Keratinocyte (primary cell): ENCODE results near the gene GUCA2A. TPM values are rescaled to one million over a fixed set of nuclear protein-coding genes. Genes with fewer than 3 reads are reported as not detected.

Experiments used
- DNase-seq: peaks from one replicate; pipeline ENCODE4 v3.0.0-alpha.2; 2011; ENCODE audit warnings: low read depth, missing footprints, low spot score
- FAIRE-seq: peaks from 2 replicates; lab custom pipeline; 2011; peaks lifted over from hg19 to GRCh38; lab: Jason Lieb, UNC
- H2AFZ ChIP-seq: 2 replicates; pipeline ENCODE4 v1.6.0; 2012; ENCODE audit warnings: low read length, control low read depth, inconsistent platforms; ENCODE audit not compliant: control insufficient read depth
- H3K27ac ChIP-seq: 2 replicates; pipeline ENCODE4 v1.5.1; 2011; ENCODE audit warnings: low read length; ENCODE audit not compliant: control insufficient read depth, insufficient read depth
- H3K27me3 ChIP-seq: 3 replicates; pipeline ENCODE4 v1.6.0; 2011; ENCODE audit warnings: low read length; ENCODE audit not compliant: control insufficient read depth, insufficient read depth; ENCODE audit errors: extremely low read depth
- H3K36me3 ChIP-seq, 2 experiments: 2 replicates in 1 of 2; 3 replicates in 1 of 2; pipeline ENCODE4 v1.5.1; 2011; ENCODE audit warnings: low read length in 2 of 2, mild to moderate bottlenecking in 1 of 2; ENCODE audit not compliant: control insufficient read depth in 2 of 2, insufficient read depth in 2 of 2; ENCODE audit errors: extremely low read depth in 1 of 2
- H3K4me1 ChIP-seq: 3 replicates; pipeline ENCODE4 v1.5.1; 2011; ENCODE audit warnings: low read length; ENCODE audit not compliant: control insufficient read depth, insufficient read depth; ENCODE audit errors: extremely low read depth
- H3K4me2 ChIP-seq: 3 replicates; pipeline ENCODE4 v1.6.0; 2011; ENCODE audit warnings: low read depth, low read length; ENCODE audit not compliant: control insufficient read depth, insufficient read depth; ENCODE audit errors: extremely low read depth
- H3K4me3 ChIP-seq, 3 experiments: fragments of 200-600 bp in 1 of 3; sonication (generic) in 1 of 3; 2 replicates in 2 of 3; 3 replicates in 1 of 3; pipeline ENCODE4 v1.5.1; 2011 to 2016; ENCODE audit warnings: low read length in 3 of 3, mild to moderate bottlenecking in 3 of 3, control low read depth in 2 of 3, inconsistent platforms in 1 of 3, low read depth in 1 of 3, mixed read lengths in 1 of 3, mixed run types in 1 of 3, moderate library complexity in 1 of 3; ENCODE audit not compliant: control insufficient read depth in 2 of 3, insufficient read depth in 2 of 3; ENCODE audit errors: extremely low read depth in 1 of 3
- H3K79me2 ChIP-seq: 2 replicates; pipeline ENCODE4 v1.6.0; 2012; ENCODE audit warnings: low read length; ENCODE audit not compliant: control insufficient read depth, insufficient read depth
- H3K9ac ChIP-seq: 3 replicates; pipeline ENCODE4 v1.6.0; 2011; ENCODE audit warnings: low read length; ENCODE audit not compliant: control insufficient read depth, insufficient read depth; ENCODE audit errors: extremely low read depth
- H3K9me1 ChIP-seq: 3 replicates; pipeline ENCODE4 v1.6.0; 2011; ENCODE audit warnings: low read length; ENCODE audit not compliant: control insufficient read depth, insufficient read depth; ENCODE audit errors: extremely low read depth
- H3K9me3 ChIP-seq: 2 replicates; pipeline ENCODE4 v1.5.1; 2012; ENCODE audit warnings: low read depth, low read length; ENCODE audit not compliant: control insufficient read depth
- H4K20me1 ChIP-seq: 3 replicates; pipeline ENCODE4 v1.6.0; 2011; ENCODE audit warnings: low read length; ENCODE audit not compliant: control insufficient read depth, insufficient read depth; ENCODE audit errors: extremely low read depth
- CTCF ChIP-seq, 3 experiments: IDR thresholded peaks in 1 of 3; conservative IDR thresholded peaks in 1 of 3; optimal IDR thresholded peaks in 1 of 3; 2 replicates in 2 of 3; 3 replicates in 1 of 3; pipeline versions ENCODE3 to v1.5.1; 2011; ENCODE audit warnings: low read length in 3 of 3, mild to moderate bottlenecking in 3 of 3, moderate library complexity in 2 of 3, control low read depth in 1 of 3, inconsistent platforms in 1 of 3; ENCODE audit not compliant: insufficient read depth in 2 of 3; ENCODE audit errors: extremely low read depth in 1 of 3
- EZH2 ChIP-seq: IDR thresholded peaks from one replicate; pipeline ENCODE4 v1.6.1; 2012; ENCODE audit warnings: inconsistent platforms, mild to moderate bottlenecking, low read length, moderate library complexity
- dilution Hi-C: fragments of 300-500 bp; cut with MboI; formaldehyde crosslinking; loops from one replicate; pipeline ENCODE4 v1.7.0; 2020; ENCODE audit warnings: low sequenced_read_pairs; ENCODE audit not compliant: extremely low pct_ligation_motif_present
- polyA plus RNA-seq, 5 experiments: library from polyadenylated mRNA; depleted of rRNA in 3 of 5; stranded (reverse) in 3 of 5; stranded (forward) in 1 of 5; unstranded in 1 of 5; fragments of >200 nt; gene quantifications; 1 replicate in 1 of 5; 2 replicates in 3 of 5; 3 replicates in 1 of 5; pipeline versions ENCODE4 v1.2.1 to v1.2.3, GENCODE V29; 2011 to 2012; ENCODE audit warnings: missing spikeins in 2 of 5, low read depth in 1 of 5, low replicate concordance in 1 of 5

GUCA2A gene
- polyA plus RNA-seq, 1 donor (not counting 4 experiments of a cell fraction or from before 2014, with no cell fraction given), result not detected

DNA sequence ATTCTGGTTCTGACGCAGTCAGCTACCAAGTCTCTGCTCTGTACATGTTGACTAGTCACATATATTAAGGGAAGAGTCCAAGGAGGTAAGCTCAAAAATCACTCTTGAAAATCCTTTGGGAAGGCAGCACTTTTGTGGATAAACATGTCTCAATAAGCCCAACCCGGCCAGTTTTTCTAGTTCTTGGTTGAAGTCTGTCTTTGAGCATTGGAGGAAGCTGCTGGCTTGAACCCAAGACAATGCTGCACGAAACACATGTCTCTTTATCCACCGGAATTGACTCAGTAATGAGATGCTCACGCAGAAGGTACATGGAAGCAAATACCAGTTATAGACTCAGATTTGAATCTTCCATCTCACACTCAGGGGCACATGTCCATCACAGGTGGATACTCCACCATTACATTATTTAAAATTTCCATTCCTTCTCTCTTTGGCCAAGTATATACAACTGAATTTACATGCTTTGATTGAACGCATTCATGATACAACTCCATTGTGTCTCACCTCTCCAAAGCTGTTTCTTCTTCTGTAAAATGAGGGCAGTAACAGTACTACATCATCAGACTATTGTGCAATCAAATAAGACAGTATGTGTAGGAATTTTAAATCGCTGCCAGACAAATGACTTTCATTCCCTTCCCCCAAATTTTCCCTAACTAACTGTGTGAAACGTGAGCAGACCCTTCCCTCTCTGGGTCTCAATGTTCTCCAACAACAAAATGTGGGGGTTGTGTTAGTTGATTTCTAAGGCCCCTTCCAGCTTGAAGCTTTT is 9.6 kb upstream of the GUCA2A start:
- Histone ChIP-seq H3K27ac (peak overlapping the region; percentile 92), H3K9me3 (no peaks in the 10 kb centered on the region), H3K9me1 (no peaks in the 10 kb centered on the region), H3K9ac (peak overlapping the region; percentile 69), H3K4me3 (peak overlapping the region in 2 of 3 experiments; percentile 57 to 63), H3K79me2 (no peaks in the 10 kb centered on the region), H3K4me1 (peaks cover 63% of the 10 kb centered on the region), H2AFZ (no peak overlapping the region), H3K36me3 (no peaks in the 10 kb centered on the region), H4K20me1 (no peaks in the 10 kb centered on the region), H3K27me3 (no peaks in the 10 kb centered on the region), H3K4me2 (peak overlapping the region; percentile 96)
- TF ChIP-seq CTCF (optimal IDR thresholded peaks at IDR 0.05 in 1 of 3, IDR thresholded peaks at IDR 0.05 in 1 of 3, conservative IDR thresholded peaks at IDR 0.05 in 1 of 3; ENCODE audit: extremely low read depth in 1 of 3, insufficient read depth in 2 of 3, low read length in 3 of 3) (no peak), EZH2 (no peak)
- dilution Hi-C loops, result no loop called here
- DNase-seq (no peak), FAIRE-seq (peak; percentile 97)

DNA sequence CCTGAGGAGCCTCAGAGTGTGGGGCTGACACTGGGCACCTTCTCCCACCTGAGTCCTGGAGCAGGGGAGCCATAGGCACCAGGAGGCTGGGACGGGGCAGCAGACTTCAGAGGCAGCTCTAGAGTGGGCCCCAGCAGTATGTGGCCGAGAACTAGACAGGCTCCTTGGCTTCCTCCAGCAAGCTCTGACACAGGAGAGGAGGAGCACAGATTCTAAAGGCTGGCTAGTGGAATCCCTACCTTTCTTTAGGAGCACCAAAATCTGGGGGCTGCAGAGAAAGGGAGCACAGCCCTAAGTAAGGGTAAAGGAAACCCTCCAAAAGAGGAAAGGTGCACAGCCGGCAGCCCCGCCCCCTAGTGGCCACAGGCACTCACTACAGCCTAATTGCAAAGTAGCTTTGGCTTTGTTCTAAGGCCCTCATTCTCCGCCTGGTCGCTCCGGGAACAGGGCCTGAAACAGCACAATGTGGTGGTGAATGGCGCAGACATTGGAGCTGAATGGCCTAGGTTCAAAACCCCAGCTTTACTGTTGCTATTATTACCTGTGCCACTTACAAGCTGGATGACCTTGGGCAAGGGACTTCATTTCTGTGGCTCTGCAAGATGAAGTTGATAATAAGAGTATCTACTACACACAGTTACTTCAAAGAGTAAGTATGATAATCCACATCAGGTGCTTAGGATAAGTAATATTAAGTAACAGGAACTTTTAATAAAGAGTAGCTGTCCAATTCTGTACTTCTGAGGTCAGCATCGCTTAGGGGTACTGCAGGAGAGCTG is 8.8 kb upstream of the GUCA2A start:
- H3K79me2 ChIP-seq, result no peaks in the 10 kb centered on the region
- TF ChIP-seq EZH2 (no peak), CTCF (optimal IDR thresholded peaks at IDR 0.05 in 1 of 3, IDR thresholded peaks at IDR 0.05 in 1 of 3, conservative IDR thresholded peaks at IDR 0.05 in 1 of 3; ENCODE audit: extremely low read depth in 1 of 3, insufficient read depth in 2 of 3, low read length in 3 of 3) (peak; percentile 94 to 99 (median 97))
- peak overlapping the region; percentile 69 for H3K9ac ChIP-seq
- no peaks in the 10 kb centered on the region for H3K36me3 ChIP-seq
- H3K4me3 ChIP-seq, result peak overlapping the region in 2 of 3 experiments; percentile 57 to 63
- H3K9me1 ChIP-seq, result no peaks in the 10 kb centered on the region
- H3K4me2 ChIP-seq, result peak overlapping the region; percentile 96
- H2AFZ ChIP-seq, result no peak overlapping the region
- no peaks in the 10 kb centered on the region for H3K27me3 ChIP-seq
- dilution Hi-C loops, result no loop called here
- no peaks in the 10 kb centered on the region for H4K20me1 ChIP-seq
- DNase-seq, result no peak
- H3K9me3 ChIP-seq, result no peaks in the 10 kb centered on the region
- H3K27ac ChIP-seq, result peak overlapping the region; percentile 92
- peaks cover 63% of the 10 kb centered on the region for H3K4me1 ChIP-seq
- FAIRE-seq, result peak; percentile 64
